Mammary epithelial cell (primary cell): ENCODE data around the gene ECE2.

Source experiments
- EZH2 ChIP-seq: IDR thresholded peaks from 2 replicates; pipeline ENCODE4 v1.6.1; 2012; ENCODE audit warnings: low read length, inconsistent platforms, borderline replicate concordance
- TF ChIP-seq, protein P1 (sequence below), 2 donors: IDR thresholded peaks in 1 of 2; conservative IDR thresholded peaks in 1 of 2; 2 replicates each; pipeline ENCODE4 v1.5.1; 2011 to 2012; ENCODE audit warnings: inconsistent platforms in 2 of 2, low read length in 2 of 2, mild to moderate bottlenecking in 2 of 2, control low read depth in 1 of 2, low read depth in 1 of 2; ENCODE audit not compliant: insufficient read depth in 1 of 2; ENCODE audit errors: extremely low read depth in 1 of 2

DNA sequence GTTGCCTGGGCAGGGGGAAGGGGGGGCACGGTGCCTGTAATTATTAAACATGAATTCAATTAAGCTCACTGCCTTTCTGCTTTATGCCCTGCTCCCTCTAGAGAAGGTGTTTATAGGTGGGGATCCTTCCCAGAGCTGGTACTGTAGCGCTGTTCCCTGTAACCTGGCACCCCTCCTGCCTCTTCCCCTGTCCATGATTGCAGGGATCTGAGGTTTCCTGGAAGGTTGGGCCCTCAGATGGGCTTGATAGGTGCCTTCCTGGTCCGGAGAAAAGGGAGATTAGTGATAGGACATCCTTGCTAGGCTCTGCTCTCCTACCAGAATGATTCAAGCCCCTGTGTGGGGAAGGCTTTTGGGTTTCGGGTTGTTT, 59.5 kb downstream of the ECE2 start:
- TF ChIP-seq, protein P1, sequence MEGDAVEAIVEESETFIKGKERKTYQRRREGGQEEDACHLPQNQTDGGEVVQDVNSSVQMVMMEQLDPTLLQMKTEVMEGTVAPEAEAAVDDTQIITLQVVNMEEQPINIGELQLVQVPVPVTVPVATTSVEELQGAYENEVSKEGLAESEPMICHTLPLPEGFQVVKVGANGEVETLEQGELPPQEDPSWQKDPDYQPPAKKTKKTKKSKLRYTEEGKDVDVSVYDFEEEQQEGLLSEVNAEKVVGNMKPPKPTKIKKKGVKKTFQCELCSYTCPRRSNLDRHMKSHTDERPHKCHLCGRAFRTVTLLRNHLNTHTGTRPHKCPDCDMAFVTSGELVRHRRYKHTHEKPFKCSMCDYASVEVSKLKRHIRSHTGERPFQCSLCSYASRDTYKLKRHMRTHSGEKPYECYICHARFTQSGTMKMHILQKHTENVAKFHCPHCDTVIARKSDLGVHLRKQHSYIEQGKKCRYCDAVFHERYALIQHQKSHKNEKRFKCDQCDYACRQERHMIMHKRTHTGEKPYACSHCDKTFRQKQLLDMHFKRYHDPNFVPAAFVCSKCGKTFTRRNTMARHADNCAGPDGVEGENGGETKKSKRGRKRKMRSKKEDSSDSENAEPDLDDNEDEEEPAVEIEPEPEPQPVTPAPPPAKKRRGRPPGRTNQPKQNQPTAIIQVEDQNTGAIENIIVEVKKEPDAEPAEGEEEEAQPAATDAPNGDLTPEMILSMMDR (conservative IDR thresholded peaks at IDR 0.05 in 1 of 2, IDR thresholded peaks at IDR 0.05 in 1 of 2; ENCODE audit: extremely low read depth in 1 of 2, insufficient read depth in 1 of 2, low read depth in 1 of 2, low read length in 2 of 2): no peak
- TF ChIP-seq EZH2: no peak
